ENCODE results near the gene ZSCAN12.
"Not testable (repeated sequence)": the region's sequence is repeated elsewhere in the genome, so short reads cannot be mapped to it uniquely, and the experiment has no call there.

Gene ZSCAN12

GRCh38 chr6:28399350-28400121 lies at the start of gene ZSCAN12:
Gene ZSCAN12, minus strand, starts transcription at chr6:28399747. Its CDS starts 1,342 bp downstream, at chr6:28398405.
- peak; percentile 88 for DNase-seq
- Mint-ChIP-seq H3K9me3 (peaks cover 4% of the 10 kb centered on the region), H3K36me3 (peaks cover 44% of the 10 kb centered on the region), H3K4me3 (peak within 1 kb of the TSS; percentile 87), H3K4me1 (peaks cover 57% of the 10 kb centered on the region), H3K27ac (peak within 1 kb of the TSS; percentile 90), H3K27me3 (peaks cover 17% of the 10 kb centered on the region)
- CTCF ChIA-PET, result no interaction called here

- H3K27ac Mint-ChIP-seq, result peak overlapping the region; percentile 10
- peaks cover 12% of the 10 kb centered on the region for H3K27me3 Mint-ChIP-seq
- peaks cover 15% of the 10 kb centered on the region for H3K9me3 Mint-ChIP-seq
- peaks cover 20% of the 10 kb centered on the region for H3K36me3 Mint-ChIP-seq
- H3K4me1 Mint-ChIP-seq, result peaks cover 37% of the 10 kb centered on the region
- CTCF ChIA-PET, result interaction anchor here (1.8 kb wide), 1 partner anchor 89 kb away, joined by 3 read pairs; no protein-coding TSS in a partner anchor
- DNase-seq, result peak; percentile 34
- H3K4me3 Mint-ChIP-seq, result no peak overlapping the region
Observed at GRCh38 chr6:28449056-28449455, 49.5 kb upstream of the ZSCAN12 start.

DNA sequence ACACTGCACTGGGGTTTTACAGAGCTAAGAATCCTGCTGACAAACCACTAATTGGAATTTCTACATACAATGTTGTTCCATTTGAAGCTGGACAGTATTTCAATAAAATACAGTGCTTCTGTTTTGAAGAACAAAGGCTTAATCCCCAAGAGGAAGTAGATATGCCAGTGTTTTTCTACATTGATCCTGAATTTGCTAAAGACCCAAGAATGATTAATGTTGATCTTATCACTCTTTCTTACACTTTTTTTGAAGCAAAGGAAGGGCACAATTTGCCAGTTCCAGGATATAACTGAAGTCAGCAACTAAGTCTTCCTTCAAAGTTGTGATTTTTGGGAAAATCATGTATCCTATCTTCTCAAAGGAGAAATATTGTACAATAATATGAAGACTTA lies 48.0 kb upstream of the ZSCAN12 start:
- Mint-ChIP-seq H3K4me1 (peaks cover 53% of the 10 kb centered on the region), H3K36me3 (peaks cover 32% of the 10 kb centered on the region), H3K4me3 (peak overlapping the region; percentile 66), H3K27me3 (peaks cover 17% of the 10 kb centered on the region), H3K9me3 (peaks cover 23% of the 10 kb centered on the region)
- CTCF ChIA-PET, H3K27ac Mint-ChIP-seq, DNase-seq: not testable (repeated sequence)

DNA sequence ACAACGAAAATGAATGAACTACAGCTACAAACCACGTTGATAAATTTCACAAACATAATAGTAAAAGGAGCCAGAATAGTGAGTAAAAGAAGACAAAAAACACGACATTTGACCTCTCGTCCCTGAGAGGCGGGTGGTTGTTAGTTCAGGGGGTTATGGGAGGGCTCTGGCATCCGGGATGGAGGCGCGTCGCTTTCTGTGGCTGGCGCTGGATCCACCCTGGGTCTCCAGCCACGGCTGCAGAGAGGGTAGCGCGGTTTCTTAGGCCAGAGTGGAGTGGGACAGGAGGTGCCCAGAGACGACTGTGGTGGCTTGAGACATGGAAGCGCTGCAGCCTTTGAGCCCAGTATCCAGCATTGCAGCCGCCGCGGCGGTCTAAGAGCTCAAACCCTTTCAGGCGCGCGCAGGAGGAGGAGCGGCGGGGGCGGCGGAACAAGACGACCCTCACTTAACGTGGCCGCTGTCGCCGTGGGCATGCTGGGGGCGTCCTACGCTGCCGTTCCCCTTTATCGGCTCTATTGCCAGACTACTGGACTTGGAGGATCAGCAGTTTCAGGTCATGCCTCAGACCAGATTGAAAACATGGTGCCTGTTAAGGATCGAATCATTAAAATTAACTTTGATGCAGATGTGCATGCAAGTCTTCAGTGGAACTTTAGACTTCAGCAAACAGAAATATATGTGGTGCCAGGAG lies 47.4 kb upstream of the ZSCAN12 start:
- H3K27ac Mint-ChIP-seq, result peak overlapping the region; percentile 1
- H3K4me1 Mint-ChIP-seq, result peaks cover 58% of the 10 kb centered on the region

GRCh38 chr6:28444759-28445158 lies 45.2 kb upstream of the ZSCAN12 start:
- H3K4me3 Mint-ChIP-seq, H3K27ac Mint-ChIP-seq, DNase-seq, CTCF ChIA-PET: not testable (repeated sequence)
- Mint-ChIP-seq H3K27me3 (peaks cover 14% of the 10 kb centered on the region), H3K36me3 (peaks cover 32% of the 10 kb centered on the region), H3K4me1 (peaks cover 58% of the 10 kb centered on the region), H3K9me3 (peaks cover 23% of the 10 kb centered on the region)

More for the DNA sequence above, 47.4 kb upstream of the ZSCAN12 start:
- Mint-ChIP-seq H3K9me3 (peaks cover 23% of the 10 kb centered on the region), H3K4me3 (peak overlapping the region; percentile 66), H3K36me3 (peaks cover 32% of the 10 kb centered on the region), H3K27me3 (peaks cover 17% of the 10 kb centered on the region)
- DNase-seq, result peak; percentile 22
- CTCF ChIA-PET, result interaction anchor here (0.6 kb wide), 1 partner anchor 48 kb away, joined by 3 read pairs; no protein-coding TSS in a partner anchor

DNA sequence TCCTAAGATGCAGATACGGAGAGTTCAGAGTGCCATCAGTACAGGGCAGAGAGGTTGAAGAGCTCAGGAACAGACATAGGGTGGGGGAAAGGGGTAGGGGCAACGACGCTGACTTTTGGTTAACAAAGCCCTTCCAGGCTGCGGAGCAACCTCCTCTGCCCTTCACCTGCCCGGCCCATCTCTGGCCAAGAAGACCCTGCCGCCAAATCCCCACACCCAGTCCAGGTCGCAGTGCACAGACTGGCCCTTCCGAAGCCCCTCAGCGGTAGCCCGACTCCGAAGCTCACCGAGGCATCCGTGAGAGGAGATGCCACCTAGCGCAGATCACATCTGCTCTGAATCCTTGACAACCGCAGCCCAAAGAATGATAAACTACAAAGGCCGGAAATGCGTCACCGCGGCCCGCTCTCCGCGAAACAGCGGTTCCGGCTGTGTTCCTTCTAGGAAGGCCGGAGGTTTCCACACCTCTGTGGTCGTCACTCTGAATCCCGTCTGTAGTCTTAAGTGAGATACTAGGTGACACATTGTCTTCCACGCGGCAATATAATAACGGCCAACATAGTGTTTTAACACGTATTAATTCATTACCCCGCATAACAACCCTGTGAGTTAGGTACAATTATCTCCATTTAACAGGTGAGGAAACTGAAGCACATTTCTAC lies 43.7 kb upstream of the ZSCAN12 start, which contains the start of gene ZSCAN23:
TSS of gene ZSCAN23 (minus strand) at position 380 of the 662 bp plus-strand sequence. CDS start 7,225 bp downstream, outside the sequence.
- CTCF ChIA-PET, result interaction anchor here (0.5 to 1.2 kb wide), 4 partner anchors 50 to 980 kb away, joined by 3 to 4 read pairs (median 3); no protein-coding TSS in a partner anchor
- Mint-ChIP-seq H3K27ac (peak within 1 kb of the TSS; percentile 99), H3K4me3 (peak within 1 kb of the TSS; percentile 99), H3K4me1 (peaks cover 48% of the 10 kb centered on the region), H3K27me3 (peaks cover 14% of the 10 kb centered on the region), H3K36me3 (peaks cover 32% of the 10 kb centered on the region), H3K9me3 (peaks cover 23% of the 10 kb centered on the region)
- peak; percentile 92 for DNase-seq

DNA sequence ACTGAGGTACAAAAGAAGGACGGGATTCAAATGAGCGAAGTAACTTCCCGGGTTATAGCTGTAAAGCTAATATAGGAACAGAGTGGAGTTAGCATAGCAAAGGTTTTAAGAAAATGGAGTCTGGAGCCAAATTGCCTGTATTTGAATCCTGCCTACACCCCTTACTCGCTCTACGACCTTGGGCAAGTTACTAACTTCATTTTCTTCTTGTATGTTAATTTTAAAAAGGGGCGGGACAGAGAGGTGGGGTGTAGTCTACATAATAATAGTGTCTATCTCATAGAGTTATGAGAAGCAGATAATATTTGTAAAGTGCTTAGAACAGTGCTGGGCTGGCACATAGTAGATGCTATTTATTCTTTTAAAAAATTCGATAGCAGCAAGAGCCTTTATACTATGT lies 43.0 kb upstream of the ZSCAN12 start:
- CTCF ChIA-PET, result interaction anchor here (0.5 to 1.2 kb wide), 4 partner anchors 49 to 979 kb away, joined by 3 to 4 read pairs (median 3); no protein-coding TSS in a partner anchor
- peaks cover 23% of the 10 kb centered on the region for H3K9me3 Mint-ChIP-seq
- H3K27me3 Mint-ChIP-seq, result peaks cover 14% of the 10 kb centered on the region
- peaks cover 32% of the 10 kb centered on the region for H3K36me3 Mint-ChIP-seq
- H3K4me3 Mint-ChIP-seq, result peak overlapping the region; percentile 99
- H3K4me1 Mint-ChIP-seq, result peaks cover 44% of the 10 kb centered on the region
- H3K27ac Mint-ChIP-seq, result peak overlapping the region; percentile 99
- DNase-seq, result no peak

DNA sequence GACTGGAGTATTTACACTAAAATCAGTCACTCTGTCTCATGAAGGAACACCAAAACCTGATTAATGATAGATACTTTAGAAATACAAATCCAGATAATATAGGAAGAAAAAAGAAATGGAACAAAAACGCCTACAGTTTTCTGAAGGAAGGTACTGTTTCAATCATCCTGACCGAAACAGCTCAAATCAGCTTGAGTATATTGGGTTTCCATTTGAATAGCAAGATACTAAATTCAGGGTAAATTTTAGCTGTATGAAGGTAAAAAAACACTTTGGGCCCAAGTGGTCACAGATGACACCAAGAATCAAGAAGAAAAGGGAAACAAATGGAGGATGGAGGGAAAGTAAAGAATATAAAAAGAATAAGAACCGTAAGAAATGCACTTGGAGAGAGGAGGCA lies 36.9 kb upstream of the ZSCAN12 start:
- no peaks in the 10 kb centered on the region for H3K4me1 Mint-ChIP-seq
- CTCF ChIA-PET, result no interaction called here
- H3K27ac Mint-ChIP-seq, result no peak overlapping the region
- peaks cover 22% of the 10 kb centered on the region for H3K27me3 Mint-ChIP-seq
- no peak overlapping the region for H3K4me3 Mint-ChIP-seq
- no peak for DNase-seq
- H3K36me3 Mint-ChIP-seq, result peaks cover 6% of the 10 kb centered on the region
- H3K9me3 Mint-ChIP-seq, result no peaks in the 10 kb centered on the region

DNA sequence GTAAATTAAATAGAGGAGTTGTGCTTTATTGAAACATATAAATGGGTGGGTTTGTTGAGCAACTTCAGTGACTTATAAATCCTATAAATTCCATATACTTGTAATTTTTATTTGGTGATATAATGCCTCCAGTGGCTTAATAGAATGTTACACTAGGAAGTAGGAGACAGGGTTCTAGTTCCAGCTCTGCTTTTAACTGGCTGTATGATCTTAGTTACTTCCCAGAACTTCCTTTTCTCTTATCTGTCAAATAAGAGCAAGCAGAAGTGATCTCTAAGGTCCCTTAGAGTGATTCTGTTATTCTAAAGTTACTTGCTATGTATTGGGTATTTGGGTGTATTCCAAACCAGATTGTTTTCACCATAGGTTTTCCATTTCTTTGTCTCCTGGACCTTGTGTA lies 33.6 kb upstream of the ZSCAN12 start:
- Mint-ChIP-seq H3K4me1 (peaks cover 11% of the 10 kb centered on the region), H3K27ac (no peak overlapping the region), H3K4me3 (no peak overlapping the region), H3K27me3 (peaks cover 29% of the 10 kb centered on the region), H3K36me3 (peaks cover 8% of the 10 kb centered on the region), H3K9me3 (no peaks in the 10 kb centered on the region)
- no peak for DNase-seq
- CTCF ChIA-PET, result no interaction called here

- Mint-ChIP-seq H3K4me3 (no peak overlapping the region), H3K4me1 (peaks cover 39% of the 10 kb centered on the region), H3K36me3 (peaks cover 12% of the 10 kb centered on the region), H3K27me3 (peaks cover 15% of the 10 kb centered on the region), H3K9me3 (peaks cover 2% of the 10 kb centered on the region), H3K27ac (no peak overlapping the region)
- no peak for DNase-seq
- CTCF ChIA-PET, result no interaction called here
Observed at GRCh38 chr6:28429781-28430180, 30.2 kb upstream of the ZSCAN12 start.

DNA sequence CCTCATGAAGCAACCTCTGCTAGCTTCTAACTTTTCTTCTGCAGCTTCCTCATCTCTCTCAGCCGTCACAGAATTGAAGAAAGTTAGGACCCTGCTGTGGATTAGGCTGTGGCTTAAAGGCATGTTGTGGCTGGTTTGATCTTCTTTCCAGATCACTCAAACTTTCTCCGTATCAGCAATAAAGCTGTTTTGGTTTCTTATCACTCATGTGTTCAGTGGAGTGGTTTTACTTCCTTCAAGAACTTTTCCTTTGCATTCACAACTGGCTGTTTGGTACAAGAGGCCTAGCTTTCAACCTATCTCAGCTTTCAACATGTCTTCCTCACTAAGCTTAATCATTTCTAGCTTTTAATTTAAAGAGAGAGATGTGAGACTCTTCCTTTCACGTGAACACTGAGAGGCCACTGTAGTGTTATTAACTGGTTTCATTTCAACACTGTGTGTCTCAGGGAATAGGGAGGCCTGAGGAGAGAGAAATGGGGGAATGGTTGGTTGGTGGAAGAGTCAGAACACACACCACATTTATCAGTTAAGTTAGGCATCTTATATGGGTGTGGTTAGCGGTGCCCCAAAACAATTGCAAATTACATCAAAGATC lies 26.5 kb upstream of the ZSCAN12 start:
- Mint-ChIP-seq H3K4me3 (peak overlapping the region; percentile 6), H3K36me3 (peaks cover 14% of the 10 kb centered on the region), H3K27ac (peak overlapping the region; percentile 88), H3K9me3 (peaks cover 5% of the 10 kb centered on the region), H3K4me1 (peaks cover 49% of the 10 kb centered on the region), H3K27me3 (peaks cover 24% of the 10 kb centered on the region)
- CTCF ChIA-PET, result interaction anchor here (0.5 to 1.3 kb wide), 2 partner anchors 71 to 375 kb away, joined by 3 to 4 read pairs; no protein-coding TSS in a partner anchor
- DNase-seq, result peak; percentile 39

- Mint-ChIP-seq H3K27ac (no peak overlapping the region), H3K36me3 (peaks cover 12% of the 10 kb centered on the region), H3K4me3 (no peak overlapping the region)
Observed at GRCh38 chr6:28424163-28424562, 24.6 kb upstream of the ZSCAN12 start.

DNA sequence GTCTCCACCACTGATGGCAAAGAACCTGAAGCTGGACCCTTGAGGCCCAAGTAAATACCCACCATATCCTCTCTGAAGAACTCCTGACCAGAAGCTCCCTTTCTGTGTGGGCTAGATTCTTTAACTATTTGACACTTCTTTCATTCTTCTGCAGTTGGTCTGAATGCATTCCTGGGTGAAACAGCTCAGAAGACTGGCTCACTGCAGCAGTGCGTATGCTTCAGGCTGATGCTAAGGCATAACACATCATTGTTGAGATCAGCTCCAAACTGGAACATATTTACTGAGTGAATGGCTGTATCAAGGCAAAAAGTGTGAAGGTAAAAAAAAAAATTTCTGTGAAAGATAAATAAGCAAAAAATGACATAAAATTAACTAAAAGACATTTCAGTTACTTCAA lies 24.0 kb upstream of the ZSCAN12 start:
- Mint-ChIP-seq H3K36me3 (peaks cover 12% of the 10 kb centered on the region), H3K9me3 (peaks cover 5% of the 10 kb centered on the region), H3K4me3 (no peak overlapping the region), H3K27ac (no peak overlapping the region), H3K4me1 (peaks cover 43% of the 10 kb centered on the region), H3K27me3 (peaks cover 20% of the 10 kb centered on the region)
- no peak for DNase-seq
- CTCF ChIA-PET, result no interaction called here

More at GRCh38 chr6:28424163-28424562, 24.6 kb upstream of the ZSCAN12 start:
- peaks cover 49% of the 10 kb centered on the region for H3K4me1 Mint-ChIP-seq
- DNase-seq, result no peak
- CTCF ChIA-PET, result interaction anchor here (0.7 kb wide), 1 partner anchor 10 kb away, joined by 3 read pairs; no protein-coding TSS in a partner anchor
- H3K27me3 Mint-ChIP-seq, result peaks cover 16% of the 10 kb centered on the region
- H3K9me3 Mint-ChIP-seq, result peaks cover 5% of the 10 kb centered on the region
